Loucy (cell line): ENCODE measurements around the gene IL1R2.

ENCODE experiments used
- H2AFZ ChIP-seq: fragments of 200-600 bp; sonication (generic); 2 replicates; pipeline ENCODE4 v1.6.0; 2016; ENCODE audit warnings: antibody characterized with exemption, mild to moderate bottlenecking, low read length, moderate library complexity
- H3F3A ChIP-seq: fragments of 200-600 bp; 2 replicates; pipeline ENCODE4 v1.6.0; 2016; ENCODE audit warnings: antibody characterized with exemption, low read depth, mild to moderate bottlenecking
- H3K27me3 ChIP-seq: fragments of 200-600 bp; sonication (generic); 2 replicates; pipeline ENCODE4 v1.6.1; 2014; ENCODE audit warnings: low read length, mild to moderate bottlenecking; ENCODE audit not compliant: insufficient read depth, poor library complexity, severe bottlenecking
- H3K36me3 ChIP-seq: fragments of 200-600 bp; sonication (generic); 2 replicates; pipeline ENCODE4 v1.6.1; 2016; ENCODE audit warnings: low read length; ENCODE audit not compliant: insufficient read depth
- H3K4me1 ChIP-seq: fragments of 200-600 bp; sonication (generic); 2 replicates; pipeline ENCODE4 v1.5.1; 2014; ENCODE audit warnings: low read length, mild to moderate bottlenecking; ENCODE audit not compliant: insufficient read depth, poor library complexity, severe bottlenecking
- H3K4me2 ChIP-seq: fragments of 200-600 bp; sonication (generic); 2 replicates; pipeline ENCODE4 v1.6.0; 2014; ENCODE audit warnings: antibody characterized with exemption, low read length, low read depth, mild to moderate bottlenecking; ENCODE audit not compliant: poor library complexity, severe bottlenecking
- H3K4me3 ChIP-seq: fragments of 200-600 bp; sonication (generic); 2 replicates; pipeline ENCODE4 v1.5.1; 2014; ENCODE audit warnings: low read length, mild to moderate bottlenecking, mixed read lengths; ENCODE audit not compliant: poor library complexity, severe bottlenecking
- H3K79me2 ChIP-seq: fragments of 200-600 bp; sonication (generic); 2 replicates; pipeline ENCODE4 v1.6.1; 2014; ENCODE audit warnings: low read length; ENCODE audit not compliant: insufficient read depth
- H3K9ac ChIP-seq: fragments of 200-600 bp; sonication (generic); 2 replicates; pipeline ENCODE4 v1.6.0; 2014; ENCODE audit warnings: mild to moderate bottlenecking, low read depth, low read length, moderate library complexity; ENCODE audit not compliant: poor library complexity, severe bottlenecking
- H3K9me2 ChIP-seq: fragments of 200-600 bp; sonication (generic); replicated peaks from 2 replicates; pipeline ENCODE4 v1.6.1; 2016; ENCODE audit warnings: low read depth, low read length, mixed read lengths
- H3K9me3 ChIP-seq: fragments of 200-600 bp; sonication (generic); 2 replicates; pipeline ENCODE4 v1.6.1; 2014; ENCODE audit warnings: mild to moderate bottlenecking, antibody characterized with exemption, low read length, low read depth; ENCODE audit not compliant: insufficient read depth
- H4K20me1 ChIP-seq: fragments of 200-600 bp; sonication (generic); 2 replicates; pipeline ENCODE4 v1.6.0; 2014; ENCODE audit warnings: antibody characterized with exemption, low read length, mild to moderate bottlenecking; ENCODE audit not compliant: insufficient read depth, poor library complexity, severe bottlenecking
- EZH2phosphoT487 ChIP-seq: fragments of 200-600 bp; IDR thresholded peaks from 2 replicates; pipeline ENCODE4 v1.6.1; 2018; ENCODE audit warnings: antibody characterized with exemption, mild to moderate bottlenecking, moderate library complexity, borderline replicate concordance
- TF ChIP-seq, protein P1 (sequence below): fragments of 200-600 bp; sonication (generic); conservative IDR thresholded peaks from 2 replicates; pipeline ENCODE4 v1.5.1; 2014; ENCODE audit warnings: mild to moderate bottlenecking, antibody characterized with exemption, low read length

Gene IL1R2

DNA sequence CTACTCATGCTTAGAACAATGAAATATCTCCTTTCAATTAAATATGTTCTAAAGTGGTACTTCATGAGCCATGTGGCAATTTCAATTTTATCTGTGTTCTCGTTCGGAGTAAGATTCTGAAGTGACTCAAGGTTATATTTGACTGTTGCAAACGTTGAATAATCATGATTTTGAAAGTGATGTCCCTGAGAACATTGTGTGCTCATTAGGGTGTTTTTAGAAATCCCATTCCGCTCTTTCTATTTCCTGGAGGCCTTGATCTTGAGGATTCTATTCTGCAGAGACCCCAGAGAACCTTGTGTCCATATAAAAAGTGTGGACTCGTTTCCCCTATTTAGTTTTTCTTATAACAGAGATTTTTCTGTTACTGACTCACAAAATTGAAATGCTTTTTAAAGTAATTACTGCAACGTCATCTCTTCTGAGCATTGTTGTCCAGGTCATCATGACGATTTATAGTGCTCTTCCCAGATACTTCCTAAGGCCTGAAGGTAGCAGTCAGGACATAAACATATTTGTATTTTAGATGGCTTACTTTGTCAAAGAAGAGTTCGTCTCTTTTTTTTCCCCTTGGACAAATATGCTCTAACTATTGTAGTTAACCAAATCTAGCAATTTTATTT is 27.2 kb downstream of the IL1R2 start:
- Histone ChIP-seq H3K27me3 (no peaks in the 10 kb centered on the region), H3K4me2 (no peak overlapping the region)

DNA sequence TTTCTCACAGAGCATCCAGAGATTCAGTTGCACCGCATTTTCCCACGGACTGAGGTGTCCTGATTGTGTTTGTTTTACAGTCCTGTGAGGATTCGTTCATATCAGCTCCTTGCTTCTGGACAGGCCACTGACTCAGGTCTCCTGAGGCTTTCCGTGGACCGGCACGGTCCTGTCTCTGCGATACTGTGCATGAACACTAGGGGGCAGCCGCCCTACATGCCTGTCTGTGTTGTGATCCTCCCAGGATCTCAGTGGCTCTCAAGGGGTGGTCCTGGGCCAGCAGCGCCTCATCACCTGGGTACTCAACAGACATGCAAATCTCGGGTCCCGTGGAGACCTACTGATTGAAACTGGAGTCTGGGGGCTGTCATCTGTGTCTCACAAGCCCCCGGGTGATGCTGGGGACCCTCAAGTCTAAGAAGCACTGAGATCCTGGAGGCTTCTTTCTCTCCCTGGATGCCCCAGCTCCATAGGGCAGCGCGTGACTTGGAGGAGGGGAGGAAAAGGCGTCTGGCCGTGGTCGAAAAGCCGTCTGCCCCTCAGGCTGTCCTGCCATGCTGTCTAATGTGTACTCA is 28.9 kb downstream of the IL1R2 start:
- H3K4me3 ChIP-seq: no peak overlapping the region

More for the DNA sequence above, 27.2 kb downstream of the IL1R2 start:
- H3F3A ChIP-seq: no peaks in the 10 kb centered on the region
- H3K4me3 ChIP-seq: no peak overlapping the region
- no peak overlapping the region for H3K9ac ChIP-seq
- no peaks in the 10 kb centered on the region for H3K79me2 ChIP-seq
- H3K9me2 ChIP-seq: no peaks in the 10 kb centered on the region
- H2AFZ ChIP-seq: no peak overlapping the region
- H3K9me3 ChIP-seq: no peaks in the 10 kb centered on the region
- H4K20me1 ChIP-seq: no peaks in the 10 kb centered on the region
- no peak for TF ChIP-seq EZH2phosphoT487
- TF ChIP-seq, protein P1, sequence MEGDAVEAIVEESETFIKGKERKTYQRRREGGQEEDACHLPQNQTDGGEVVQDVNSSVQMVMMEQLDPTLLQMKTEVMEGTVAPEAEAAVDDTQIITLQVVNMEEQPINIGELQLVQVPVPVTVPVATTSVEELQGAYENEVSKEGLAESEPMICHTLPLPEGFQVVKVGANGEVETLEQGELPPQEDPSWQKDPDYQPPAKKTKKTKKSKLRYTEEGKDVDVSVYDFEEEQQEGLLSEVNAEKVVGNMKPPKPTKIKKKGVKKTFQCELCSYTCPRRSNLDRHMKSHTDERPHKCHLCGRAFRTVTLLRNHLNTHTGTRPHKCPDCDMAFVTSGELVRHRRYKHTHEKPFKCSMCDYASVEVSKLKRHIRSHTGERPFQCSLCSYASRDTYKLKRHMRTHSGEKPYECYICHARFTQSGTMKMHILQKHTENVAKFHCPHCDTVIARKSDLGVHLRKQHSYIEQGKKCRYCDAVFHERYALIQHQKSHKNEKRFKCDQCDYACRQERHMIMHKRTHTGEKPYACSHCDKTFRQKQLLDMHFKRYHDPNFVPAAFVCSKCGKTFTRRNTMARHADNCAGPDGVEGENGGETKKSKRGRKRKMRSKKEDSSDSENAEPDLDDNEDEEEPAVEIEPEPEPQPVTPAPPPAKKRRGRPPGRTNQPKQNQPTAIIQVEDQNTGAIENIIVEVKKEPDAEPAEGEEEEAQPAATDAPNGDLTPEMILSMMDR: no peak
- no peaks in the 10 kb centered on the region for H3K36me3 ChIP-seq
- H3K4me1 ChIP-seq: no peaks in the 10 kb centered on the region

DNA sequence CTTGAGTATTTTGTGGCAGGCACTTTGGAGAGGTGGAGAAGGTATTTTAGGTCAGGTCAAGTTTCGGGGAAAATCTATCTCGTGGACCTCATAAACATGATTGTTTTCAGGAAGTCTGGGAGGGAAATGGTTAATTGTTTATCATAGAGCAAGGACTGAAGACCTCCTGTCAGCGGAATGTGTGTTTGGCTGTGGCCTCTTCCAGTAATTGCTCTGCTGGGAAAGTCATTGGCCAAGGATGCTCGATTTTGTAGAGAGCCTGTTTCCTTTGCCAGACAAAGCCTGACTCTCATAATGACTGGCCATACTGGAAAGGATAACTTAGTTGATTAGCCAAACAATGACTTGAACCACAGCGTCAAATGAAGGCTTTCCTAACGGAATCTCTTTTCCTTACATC is 30.0 kb downstream of the IL1R2 start:
- H3F3A ChIP-seq: no peaks in the 10 kb centered on the region
- no peaks in the 10 kb centered on the region for H3K36me3 ChIP-seq
- no peaks in the 10 kb centered on the region for H4K20me1 ChIP-seq
- TF ChIP-seq, protein P1: no peak
- no peak for TF ChIP-seq EZH2phosphoT487
- H3K4me3 ChIP-seq: no peak overlapping the region
- no peaks in the 10 kb centered on the region for H3K79me2 ChIP-seq
- H3K4me2 ChIP-seq: no peak overlapping the region
- H3K4me1 ChIP-seq: no peaks in the 10 kb centered on the region
- no peaks in the 10 kb centered on the region for H3K27me3 ChIP-seq
- H3K9me3 ChIP-seq: no peaks in the 10 kb centered on the region
- no peaks in the 10 kb centered on the region for H3K9me2 ChIP-seq
- no peak overlapping the region for H3K9ac ChIP-seq
- no peak overlapping the region for H2AFZ ChIP-seq

More for the DNA sequence above, 28.9 kb downstream of the IL1R2 start:
- Histone ChIP-seq H3K36me3 (no peaks in the 10 kb centered on the region), H3K9me3 (no peaks in the 10 kb centered on the region), H2AFZ (no peak overlapping the region), H3K9me2 (no peaks in the 10 kb centered on the region), H3K27me3 (no peaks in the 10 kb centered on the region), H3K4me2 (no peak overlapping the region), H3K79me2 (no peaks in the 10 kb centered on the region), H3F3A (no peaks in the 10 kb centered on the region), H4K20me1 (no peaks in the 10 kb centered on the region), H3K9ac (no peak overlapping the region), H3K4me1 (no peaks in the 10 kb centered on the region)
- TF ChIP-seq, protein P1: peak; percentile 97
- no peak for TF ChIP-seq EZH2phosphoT487
